Measurements from ENCODE around the gene NEK4.
A peak's percentile ranks its signal among the peaks of the same experiment; 100 is the strongest.
"Not testable (repeated sequence)": the region's sequence is repeated elsewhere in the genome, so short reads cannot be mapped to it uniquely, and the experiment has no call there.

The NEK4 gene

GRCh38 chr3:52730681-52731080 is 40.1 kb downstream of the NEK4 start:
- DNase-seq, result no peak

GRCh38 chr3:52728753-52729152 is 42.0 kb downstream of the NEK4 start:
- DNase-seq, result not testable (repeated sequence)

- no peak for DNase-seq
Measured at GRCh38 chr3:52724511-52724910, 46.2 kb downstream of the NEK4 start.

GRCh38 chr3:52723935-52724334 is 46.8 kb downstream of the NEK4 start:
- DNase-seq, result no peak

- no peak for DNase-seq
Measured at GRCh38 chr3:52722491-52722890, 48.2 kb downstream of the NEK4 start.

- DNase-seq, result no peak
Measured at GRCh38 chr3:52721730-52722008, 49.1 kb downstream of the NEK4 start.

GRCh38 chr3:52721002-52721729 is 49.6 kb downstream of the NEK4 start:
- DNase-seq, result no peak

GRCh38 chr3:52719618-52720017 is 51.1 kb downstream of the NEK4 start:
- no peak for DNase-seq

GRCh38 chr3:52715714-52716305 is 54.9 kb downstream of the NEK4 start:
- DNase-seq, result no peak

- no peak for DNase-seq
Measured at GRCh38 chr3:52714335-52715302, 56.1 kb downstream of the NEK4 start.

GRCh38 chr3:52712291-52713212 is 58.2 kb downstream of the NEK4 start:
- no peak for DNase-seq

- DNase-seq, result no peak
Measured at GRCh38 chr3:52710512-52710911, 60.2 kb downstream of the NEK4 start.

- DNase-seq, result no peak
Measured at GRCh38 chr3:52707585-52707984, 63.2 kb downstream of the NEK4 start.

- peak; percentile 71 for DNase-seq
Measured at GRCh38 chr3:52705688-52706686, 64.8 kb downstream of the NEK4 start, which contains the start of the genes GLT8D1 and SPCS1. Gene GLT8D1, minus strand, starts transcription at chr3:52705791. Its CDS starts 5,331 bp downstream, at chr3:52700460. Gene SPCS1, plus strand, starts transcription at chr3:52706106. Its CDS starts 141 bp downstream, at chr3:52706247.

GRCh38 chr3:52705438-52705687 is 65.4 kb downstream of the NEK4 start:
- no peak for DNase-seq

- no peak for DNase-seq
Measured at GRCh38 chr3:52704611-52705437, 65.9 kb downstream of the NEK4 start.

GRCh38 chr3:52703341-52703740 is 67.4 kb downstream of the NEK4 start:
- no peak for DNase-seq

- DNase-seq, result no peak
Measured at GRCh38 chr3:52697632-52697965, 73.1 kb downstream of the NEK4 start.

- DNase-seq, result no peak
Measured at GRCh38 chr3:52696830-52697631, 73.7 kb downstream of the NEK4 start.
